Right hindlimb (tissue), 1 donor: Measurements from ENCODE around the gene LRRC2.

ENCODE experiments used
- DNase-seq: peaks from one replicate; pipeline ENCODE4 v3.0.0-alpha.2; 2018

The LRRC2 gene

DNA sequence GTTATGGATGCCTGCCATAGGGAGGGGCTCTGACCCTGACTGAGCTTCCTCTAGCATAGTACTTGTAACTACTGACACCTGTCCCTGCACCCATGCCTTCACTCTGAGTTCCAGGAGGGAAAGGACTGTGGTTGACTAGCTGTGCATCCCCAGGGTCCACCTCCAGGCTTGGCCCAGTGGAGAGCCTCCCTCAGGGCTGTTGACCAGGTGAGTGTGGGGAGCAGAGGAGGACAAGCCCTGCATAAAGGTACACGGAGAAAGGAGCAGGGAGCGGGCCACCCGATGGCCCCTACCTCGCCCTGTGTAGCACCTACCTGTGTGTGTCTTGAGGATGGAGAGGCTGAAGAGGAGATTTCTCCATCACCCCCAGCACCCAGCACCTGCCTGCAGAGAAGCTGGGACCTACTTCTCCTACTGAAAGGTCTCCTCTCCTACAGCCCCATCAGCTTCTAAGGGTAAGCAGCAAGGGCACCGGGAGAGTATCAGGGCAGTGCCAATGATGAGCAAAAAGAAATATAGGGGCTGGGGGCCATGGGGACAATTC lies 94.7 kb downstream of the LRRC2 start:
- no peak for DNase-seq

DNA sequence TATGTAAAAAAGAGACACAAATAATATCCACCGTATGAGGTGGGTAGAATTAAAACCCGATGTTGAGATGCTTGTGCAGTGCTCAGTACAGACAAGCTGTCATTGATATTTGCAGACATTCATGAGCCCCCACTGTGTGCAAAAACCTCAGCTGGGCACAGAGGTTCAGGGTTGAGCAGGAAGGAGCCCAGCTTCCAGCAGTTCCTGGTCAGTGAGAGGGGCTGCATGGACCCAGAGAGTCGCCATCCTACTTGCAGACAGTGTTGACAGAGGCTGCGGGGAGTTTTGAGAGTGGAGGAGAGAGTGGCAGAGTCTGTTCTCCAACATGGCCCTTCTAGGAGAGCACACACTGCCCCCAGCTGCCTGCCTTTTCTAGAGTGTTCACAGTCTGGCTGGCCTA lies 95.3 kb downstream of the LRRC2 start:
- DNase-seq = no peak

DNA sequence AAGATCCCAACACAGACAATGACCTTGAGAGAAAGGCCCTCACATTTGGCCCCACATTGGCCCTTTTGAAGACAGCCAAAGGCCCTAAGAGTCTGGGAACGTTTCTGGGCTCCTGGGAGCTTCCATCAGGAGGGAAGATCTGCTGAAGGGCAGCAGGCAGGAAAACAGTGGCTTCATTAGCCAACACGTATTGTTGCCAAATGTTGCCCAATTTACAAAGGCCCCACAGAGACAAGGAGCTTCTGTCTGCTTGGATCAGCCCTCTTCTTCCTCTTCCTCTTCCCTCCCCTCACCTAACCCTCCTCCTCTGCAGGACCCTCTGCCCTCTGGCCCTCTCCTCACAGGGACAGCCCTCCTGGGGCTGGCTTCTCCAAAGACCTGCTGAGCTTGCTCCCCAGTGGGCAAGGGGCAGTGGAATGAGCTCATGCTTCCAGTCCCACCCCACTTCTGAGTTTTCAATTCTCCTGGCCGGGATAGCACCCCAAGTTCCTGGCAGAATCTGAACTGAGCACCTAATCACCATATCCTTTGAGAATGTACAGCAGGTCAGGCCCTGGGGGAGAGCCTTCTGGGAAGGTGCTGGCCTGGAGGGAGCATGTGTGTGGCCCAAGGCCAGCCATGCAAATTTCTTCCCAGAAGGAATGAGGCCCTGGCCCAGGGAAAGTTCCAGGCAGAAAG lies 96.3 kb downstream of the LRRC2 start:
- DNase-seq = no peak

DNA sequence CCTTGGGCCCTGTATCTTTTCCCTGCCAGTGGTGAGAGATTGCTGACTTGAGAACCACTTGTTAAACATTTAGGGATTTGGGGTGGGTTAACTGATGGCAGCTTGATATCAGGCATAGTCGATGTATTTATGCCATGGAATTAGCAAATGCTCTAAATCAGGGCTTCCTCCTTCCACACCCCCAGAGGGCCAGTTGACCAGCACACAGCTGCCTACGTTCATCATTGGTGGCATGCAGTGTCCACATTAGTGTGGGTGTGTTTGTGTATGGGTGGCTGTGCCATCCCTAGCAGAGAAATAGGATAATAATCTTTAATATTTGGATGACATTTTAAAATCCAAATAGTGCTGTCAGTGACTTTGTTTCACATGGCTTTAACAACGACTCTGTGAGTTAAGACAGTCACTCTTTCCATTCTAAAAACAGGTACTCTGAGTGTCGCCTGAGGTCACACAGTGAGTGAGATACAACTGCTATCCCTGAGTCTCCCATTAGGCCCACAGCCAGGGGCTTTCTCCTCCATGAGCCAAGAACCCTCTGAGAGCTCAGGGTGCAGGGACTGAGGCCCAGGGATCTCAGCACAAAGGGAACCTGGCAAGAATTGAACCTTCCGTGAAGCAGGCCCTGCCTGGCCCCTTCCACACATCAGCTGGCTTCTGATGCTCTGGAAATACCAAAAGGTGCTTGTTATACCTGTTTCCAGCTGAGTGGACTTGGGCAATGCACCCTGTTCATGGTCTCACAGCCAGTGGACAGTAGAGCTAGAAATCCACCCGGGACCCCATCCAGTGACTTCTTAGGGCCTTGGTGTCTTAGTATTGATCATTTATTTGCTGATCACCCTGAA lies 97.1 kb downstream of the LRRC2 start:
- DNase-seq = no peak

DNA sequence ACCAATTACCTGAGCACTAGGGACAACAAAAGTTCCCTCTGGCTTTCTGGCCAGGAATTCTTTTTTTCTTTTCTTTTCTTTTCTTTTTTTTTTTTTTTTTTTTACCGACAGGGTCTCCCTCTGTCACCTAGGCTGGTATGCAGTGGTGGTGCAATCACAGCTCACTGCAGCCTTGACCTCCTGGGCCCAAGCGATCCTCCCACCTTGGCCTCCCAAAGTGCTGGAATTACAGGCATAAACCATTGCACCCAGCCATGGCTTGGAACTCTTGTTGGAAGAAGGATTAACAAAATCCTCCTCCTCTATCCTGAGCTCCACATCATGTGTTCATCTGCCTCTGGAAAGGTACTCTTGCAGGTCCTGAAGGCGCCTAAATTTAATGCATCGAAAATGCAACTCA lies 98.5 kb downstream of the LRRC2 start:
- no peak for DNase-seq

DNA sequence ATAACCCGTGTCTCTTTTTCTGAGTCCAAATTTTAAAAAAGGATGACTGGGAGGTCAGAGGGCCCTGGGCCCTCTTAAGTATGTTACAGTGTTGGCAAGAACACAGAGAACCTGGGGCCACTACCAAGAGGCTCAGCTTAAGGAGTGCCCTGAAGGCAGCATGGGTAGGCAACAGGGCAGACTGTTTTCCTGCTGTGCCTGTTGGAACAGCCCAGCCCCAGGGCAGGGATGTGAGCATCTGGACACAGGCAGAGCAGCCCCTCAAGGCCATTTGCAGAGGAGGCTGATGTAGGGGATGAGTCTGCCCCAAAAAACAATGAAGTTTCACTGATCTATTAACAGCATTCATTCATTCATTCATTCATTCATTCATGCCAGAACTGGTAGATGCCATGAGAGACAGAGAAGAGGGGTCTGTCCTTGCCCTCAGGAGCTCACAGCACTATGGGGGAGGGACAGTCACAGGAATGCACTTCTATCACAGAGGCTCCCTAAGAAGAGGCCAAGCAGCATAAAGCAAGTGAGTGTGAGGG lies 99.2 kb downstream of the LRRC2 start:
- DNase-seq = no peak

DNA sequence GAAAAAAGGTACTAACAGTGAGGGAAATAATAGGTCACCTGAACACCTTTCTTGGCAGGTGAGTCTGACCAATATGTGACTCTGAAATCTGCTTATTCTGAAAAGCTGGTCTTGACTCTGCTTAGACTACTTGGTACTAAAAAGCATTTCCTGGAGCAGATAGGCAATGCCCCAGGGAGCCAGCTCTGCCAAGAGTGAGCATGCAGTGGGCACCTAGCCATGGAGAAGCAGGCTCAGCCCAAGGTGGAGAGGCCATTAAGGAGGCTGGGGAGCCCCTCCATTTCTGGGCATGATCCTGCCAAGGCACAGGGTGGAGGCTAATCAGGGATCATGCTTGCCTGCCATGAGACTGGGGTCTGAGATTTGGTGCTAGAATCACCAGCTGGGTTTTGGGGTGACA lies 99.8 kb downstream of the LRRC2 start:
- DNase-seq = no peak
